IPS-20b (cell line): ENCODE results near the gene CYP1B1.
"Not testable (repeated sequence)": the region's sequence is repeated elsewhere in the genome, so short reads cannot be mapped to it uniquely, and the experiment has no call there.

Source experiments
- H3K27ac ChIP-seq: one replicate; pipeline ENCODE4 v1.5.1; 2013; ENCODE audit warnings: low read length
- H3K27me3 ChIP-seq: 2 replicates; pipeline ENCODE4 v1.6.1; 2013; ENCODE audit warnings: mild to moderate bottlenecking, low read length, inconsistent platforms; ENCODE audit not compliant: insufficient read depth
- H3K36me3 ChIP-seq: 2 replicates; pipeline ENCODE4 v1.6.1; 2013; ENCODE audit warnings: low read depth, mild to moderate bottlenecking, inconsistent platforms, low read length, moderate library complexity; ENCODE audit not compliant: insufficient read depth
- H3K4me1 ChIP-seq: 2 replicates; pipeline ENCODE4 v1.6.1; 2013; ENCODE audit warnings: mild to moderate bottlenecking, control low read depth, inconsistent platforms, low read length, moderate library complexity; ENCODE audit not compliant: insufficient read depth
- H3K4me3 ChIP-seq: 2 replicates; pipeline ENCODE4 v1.5.1; 2013; ENCODE audit warnings: mild to moderate bottlenecking, low read length, inconsistent platforms
- H3K9ac ChIP-seq: 2 replicates; pipeline ENCODE4 v1.6.1; 2013; ENCODE audit warnings: low read depth, mild to moderate bottlenecking, inconsistent platforms, low read length, moderate library complexity
- H3K9me3 ChIP-seq: 2 replicates; pipeline ENCODE4 v1.6.1; 2013; ENCODE audit warnings: mild to moderate bottlenecking, low read depth, low read length, inconsistent platforms; ENCODE audit not compliant: insufficient read depth

CYP1B1 gene

GRCh38 chr2:38111350-38111749 lies 35.4 kb upstream of the CYP1B1 start:
- H3K9ac ChIP-seq, H3K27me3 ChIP-seq, H3K9me3 ChIP-seq, H3K36me3 ChIP-seq, H3K4me3 ChIP-seq, H3K27ac ChIP-seq: not testable (repeated sequence)
- H3K4me1 ChIP-seq: peaks cover 21% of the 10 kb centered on the region

GRCh38 chr2:38109732-38110181 lies 33.8 kb upstream of the CYP1B1 start:
- Histone ChIP-seq H3K9me3 (no peaks in the 10 kb centered on the region), H3K27ac (no peak overlapping the region), H3K4me1 (peaks cover 31% of the 10 kb centered on the region)

GRCh38 chr2:38108907-38109731 lies 33.2 kb upstream of the CYP1B1 start:
- Histone ChIP-seq H3K27me3 (no peaks in the 10 kb centered on the region), H3K36me3 (no peaks in the 10 kb centered on the region), H3K9ac (no peak overlapping the region), H3K4me3 (no peak overlapping the region), H3K9me3 (no peaks in the 10 kb centered on the region), H3K4me1 (peaks cover 31% of the 10 kb centered on the region), H3K27ac (no peak overlapping the region)

More at GRCh38 chr2:38109732-38110181, 33.8 kb upstream of the CYP1B1 start:
- Histone ChIP-seq H3K4me3 (no peak overlapping the region), H3K9ac (no peak overlapping the region), H3K36me3 (no peaks in the 10 kb centered on the region), H3K27me3 (no peaks in the 10 kb centered on the region)

- Histone ChIP-seq H3K4me3 (peak overlapping the region; percentile 4; the same call in 1 of the 2 replicates), H3K27ac (peak overlapping the region; percentile 25), H3K36me3 (no peaks in the 10 kb centered on the region), H3K9ac (peak overlapping the region; percentile 37), H3K9me3 (no peaks in the 10 kb centered on the region), H3K27me3 (no peaks in the 10 kb centered on the region), H3K4me1 (peaks cover 31% of the 10 kb centered on the region)
These were observed 31.9 kb upstream of the CYP1B1 start for GRCh38 chr2:38107738-38108410.

GRCh38 chr2:38106405-38107094 lies 30.6 kb upstream of the CYP1B1 start:
- Histone ChIP-seq H3K27me3 (no peaks in the 10 kb centered on the region), H3K4me3 (no peak overlapping the region; the same call in 1 of the 2 replicates), H3K36me3 (no peaks in the 10 kb centered on the region), H3K9ac (peak overlapping the region; percentile 52; the same call in 1 of the 2 replicates), H3K9me3 (no peaks in the 10 kb centered on the region), H3K4me1 (peaks cover 31% of the 10 kb centered on the region), H3K27ac (peak overlapping the region; percentile 54)

- Histone ChIP-seq H3K36me3 (no peaks in the 10 kb centered on the region), H3K27ac (no peak overlapping the region), H3K9ac (no peak overlapping the region), H3K4me1 (peaks cover 31% of the 10 kb centered on the region), H3K4me3 (no peak overlapping the region), H3K9me3 (no peaks in the 10 kb centered on the region), H3K27me3 (peaks cover 3% of the 10 kb centered on the region; the same call in 1 of the 2 replicates)
These were observed 30.0 kb upstream of the CYP1B1 start for GRCh38 chr2:38105922-38106321.

- Histone ChIP-seq H3K9me3 (no peaks in the 10 kb centered on the region), H3K4me1 (peaks cover 41% of the 10 kb centered on the region), H3K36me3 (no peaks in the 10 kb centered on the region), H3K27ac (no peak overlapping the region), H3K27me3 (peaks cover 16% of the 10 kb centered on the region; the same call in 1 of the 2 replicates), H3K9ac (no peak overlapping the region), H3K4me3 (no peak overlapping the region)
These were observed 28.6 kb upstream of the CYP1B1 start for GRCh38 chr2:38104598-38104997.

GRCh38 chr2:38100328-38100727 lies 24.4 kb upstream of the CYP1B1 start:
- H3K4me3 ChIP-seq: no peak overlapping the region
- no peaks in the 10 kb centered on the region for H3K9me3 ChIP-seq
- H3K36me3 ChIP-seq: no peaks in the 10 kb centered on the region
- no peak overlapping the region for H3K27ac ChIP-seq
- H3K27me3 ChIP-seq: peaks cover 56% of the 10 kb centered on the region
- H3K4me1 ChIP-seq: peaks cover 44% of the 10 kb centered on the region
- no peak overlapping the region for H3K9ac ChIP-seq

- H3K36me3 ChIP-seq: no peaks in the 10 kb centered on the region
- H3K4me3 ChIP-seq: peak overlapping the region; percentile 63
- H3K27ac ChIP-seq: no peak overlapping the region
- peak overlapping the region; percentile 29; the same call in 1 of the 2 replicates for H3K9ac ChIP-seq
- H3K9me3 ChIP-seq: no peaks in the 10 kb centered on the region
- H3K4me1 ChIP-seq: peaks cover 46% of the 10 kb centered on the region
- peaks cover 62% of the 10 kb centered on the region for H3K27me3 ChIP-seq
These were observed 23.4 kb upstream of the CYP1B1 start for GRCh38 chr2:38099099-38100028.

- Histone ChIP-seq H3K36me3 (no peaks in the 10 kb centered on the region), H3K9ac (peak overlapping the region; percentile 29; the same call in 1 of the 2 replicates), H3K27ac (no peak overlapping the region), H3K4me1 (peaks cover 50% of the 10 kb centered on the region), H3K4me3 (peak overlapping the region; percentile 63), H3K27me3 (peaks cover 62% of the 10 kb centered on the region), H3K9me3 (no peaks in the 10 kb centered on the region)
These were observed 22.6 kb upstream of the CYP1B1 start for GRCh38 chr2:38098421-38099098.
